Hematopoietic multipotent progenitor cell treated with erythropoietin and hydrocortisone succinate and interleukin-3 and kit ligand, for 17 days (in vitro differentiated cells): ENCODE results near the gene MCU.
"Not testable (repeated sequence)": the region's sequence is repeated elsewhere in the genome, so short reads cannot be mapped to it uniquely, and the experiment has no call there.

Experiments
- DNase-seq: peaks from one replicate; pipeline ENCODE4 v3.0.0-alpha.2; 2015; ENCODE audit warnings: low spot score

The MCU gene, protein sequence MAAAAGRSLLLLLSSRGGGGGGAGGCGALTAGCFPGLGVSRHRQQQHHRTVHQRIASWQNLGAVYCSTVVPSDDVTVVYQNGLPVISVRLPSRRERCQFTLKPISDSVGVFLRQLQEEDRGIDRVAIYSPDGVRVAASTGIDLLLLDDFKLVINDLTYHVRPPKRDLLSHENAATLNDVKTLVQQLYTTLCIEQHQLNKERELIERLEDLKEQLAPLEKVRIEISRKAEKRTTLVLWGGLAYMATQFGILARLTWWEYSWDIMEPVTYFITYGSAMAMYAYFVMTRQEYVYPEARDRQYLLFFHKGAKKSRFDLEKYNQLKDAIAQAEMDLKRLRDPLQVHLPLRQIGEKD

DNA sequence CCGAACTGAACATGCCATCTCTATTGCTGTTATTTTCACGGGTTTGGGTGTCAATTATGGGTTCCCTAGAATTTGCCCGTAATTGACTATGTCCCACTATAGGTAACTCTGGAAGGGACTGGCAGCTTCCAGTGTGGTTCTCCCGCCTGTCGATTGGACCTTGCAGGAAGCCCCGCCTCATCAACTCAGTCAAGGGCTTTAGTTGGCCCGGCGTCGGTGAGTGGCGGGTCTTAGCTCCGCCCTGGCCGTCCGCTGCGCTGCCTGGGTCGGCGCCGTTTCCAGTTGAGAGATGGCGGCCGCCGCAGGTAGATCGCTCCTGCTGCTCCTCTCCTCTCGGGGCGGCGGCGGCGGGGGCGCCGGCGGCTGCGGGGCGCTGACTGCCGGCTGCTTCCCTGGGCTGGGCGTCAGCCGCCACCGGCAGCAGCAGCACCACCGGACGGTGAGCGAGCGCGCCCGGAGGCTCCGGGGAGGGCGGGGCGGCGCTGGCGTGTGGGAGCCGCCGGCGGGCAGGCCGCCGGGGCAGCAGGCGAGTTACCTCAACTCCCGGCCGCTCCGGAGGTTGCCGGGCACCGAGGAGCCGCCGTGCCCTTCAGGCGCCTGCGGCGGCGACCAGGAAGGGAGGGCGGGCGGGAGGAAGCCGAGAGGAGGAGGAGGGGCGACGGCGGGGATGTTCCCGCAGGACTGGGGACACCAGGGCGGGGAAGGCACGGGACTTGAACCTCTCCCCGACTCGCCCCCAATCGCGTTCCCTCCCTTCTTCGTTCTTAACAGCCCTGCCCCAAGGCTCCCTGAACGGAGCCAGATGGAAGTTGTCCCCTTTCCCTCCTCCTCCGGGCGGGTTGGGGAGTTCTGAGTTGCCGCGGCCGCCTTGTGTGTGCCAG, at the start of gene MCU:
Gene MCU, plus strand, starts transcription at position 281 of the 881 bp plus-strand sequence. Its CDS starts 9 bp downstream, at position 290.
- peak; percentile 88 for DNase-seq

DNA sequence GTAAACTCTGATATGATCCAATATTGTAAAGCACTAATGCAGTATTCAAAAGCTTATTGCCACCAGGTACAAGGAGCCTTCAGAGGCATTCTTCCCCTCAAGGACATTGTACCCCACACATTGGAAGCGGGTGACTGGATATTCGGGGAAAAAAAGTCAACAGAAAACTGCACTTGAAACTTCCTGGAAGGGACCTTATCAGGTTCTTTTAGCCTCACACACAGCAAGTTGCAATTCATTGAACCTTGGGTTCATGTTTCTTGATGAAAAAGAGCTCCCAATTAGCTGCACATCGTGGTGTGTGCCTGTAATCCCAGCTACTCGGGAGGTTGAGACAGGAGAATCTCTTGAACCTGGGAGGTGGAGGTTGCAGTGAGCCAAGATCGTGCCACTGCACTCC, 49.6 kb upstream of the MCU start:
- DNase-seq = no peak

DNA sequence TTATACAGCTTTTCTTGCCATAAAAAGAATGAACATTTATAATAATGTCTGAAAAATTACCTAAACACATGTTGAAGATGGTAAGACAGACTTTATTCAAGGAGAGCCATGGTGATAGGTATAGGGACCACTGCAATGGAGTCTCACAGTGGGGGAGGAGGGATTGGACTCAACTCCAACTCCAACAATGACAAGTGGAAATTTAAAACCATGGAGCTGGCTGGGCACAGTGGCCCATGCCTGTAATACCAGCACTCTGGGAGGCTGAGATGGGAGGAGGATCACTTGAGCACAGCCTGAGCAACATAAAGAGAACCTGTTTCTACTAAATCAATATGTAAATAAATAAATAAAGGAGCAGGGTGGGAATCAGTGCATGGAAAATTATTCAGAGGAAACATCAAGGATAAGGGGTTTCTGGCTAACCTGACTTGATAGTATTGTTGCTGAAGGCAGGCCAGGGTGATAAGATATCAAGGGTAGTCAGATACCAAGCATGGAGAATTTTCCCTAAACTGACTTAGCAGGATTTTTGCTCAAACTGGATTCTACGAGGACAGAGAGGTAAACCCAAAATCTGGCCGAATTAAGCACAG, 46.6 kb upstream of the MCU start:
- DNase-seq = no peak

DNA sequence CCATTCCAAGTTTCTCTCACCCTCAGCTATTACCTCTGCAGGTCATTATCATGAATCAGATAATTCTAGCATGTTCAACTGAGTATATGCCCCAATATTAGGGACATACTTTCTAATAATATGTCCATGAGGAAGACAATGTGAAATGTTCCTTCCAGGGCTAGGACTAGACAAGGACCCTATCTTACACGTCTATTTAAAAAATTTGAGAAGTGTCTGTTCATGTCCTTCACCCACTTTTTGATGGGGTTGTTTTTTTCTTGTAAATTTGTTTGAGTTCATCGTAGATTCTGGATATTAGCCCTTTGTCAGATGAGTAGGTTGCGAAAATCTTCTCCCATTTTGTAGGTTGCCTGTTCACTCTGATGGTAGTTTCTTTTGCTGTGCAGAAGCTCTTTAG, 45.0 kb upstream of the MCU start:
- DNase-seq = not testable (repeated sequence)

DNA sequence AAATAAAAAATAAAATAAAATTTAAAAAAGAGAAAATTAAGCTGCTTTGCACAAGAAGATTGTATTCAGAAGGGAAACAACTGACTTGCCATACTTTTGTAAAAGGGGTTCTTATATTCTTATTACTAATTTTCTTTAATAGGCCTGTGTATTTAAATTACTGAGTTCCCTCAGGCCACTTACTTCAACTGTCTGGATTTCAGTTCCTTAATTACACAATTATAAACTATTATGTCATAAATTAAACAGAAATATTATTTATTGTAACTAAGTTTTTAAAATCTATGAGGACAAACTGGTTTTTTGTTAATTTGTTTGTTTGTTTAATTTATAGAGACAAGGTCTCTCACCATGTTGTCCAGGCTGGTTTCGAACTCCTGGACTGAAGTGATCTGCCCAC, 43.6 kb upstream of the MCU start:
- DNase-seq = no peak

- DNase-seq = no peak
These were observed 42.7 kb upstream of the MCU start for GRCh38 chr10:72649291-72649690.

GRCh38 chr10:72653383-72654096, 38.4 kb upstream of the MCU start:
- no peak for DNase-seq

- DNase-seq = no peak
These were observed 37.2 kb upstream of the MCU start for GRCh38 chr10:72654720-72655119.

GRCh38 chr10:72658696-72659400, 33.1 kb upstream of the MCU start:
- DNase-seq = no peak

GRCh38 chr10:72659694-72660093, 32.2 kb upstream of the MCU start:
- no peak for DNase-seq

DNA sequence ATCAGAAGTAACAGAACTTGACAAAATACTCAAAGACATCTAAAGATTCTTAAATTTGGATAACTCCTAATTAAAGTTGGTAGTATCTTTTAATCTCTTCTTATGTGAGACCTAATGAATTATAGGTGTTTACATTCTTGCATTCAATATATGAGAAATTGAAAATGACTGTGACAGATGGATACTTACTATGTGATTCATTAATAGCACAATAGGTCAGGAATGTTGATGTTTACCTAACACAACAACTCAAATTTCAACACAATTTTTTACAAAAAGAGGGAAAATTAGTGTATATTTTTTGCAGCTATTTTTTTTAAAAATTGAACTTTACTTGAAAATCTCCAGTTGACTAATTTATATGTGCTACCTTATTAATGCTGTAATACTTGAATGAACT, 31.7 kb upstream of the MCU start:
- no peak for DNase-seq

GRCh38 chr10:72661431-72661830, 30.5 kb upstream of the MCU start:
- no peak for DNase-seq

- no peak for DNase-seq
These were observed 28.0 kb upstream of the MCU start for GRCh38 chr10:72663971-72664370.

GRCh38 chr10:72665925-72666324, 26.0 kb upstream of the MCU start:
- DNase-seq = no peak

DNA sequence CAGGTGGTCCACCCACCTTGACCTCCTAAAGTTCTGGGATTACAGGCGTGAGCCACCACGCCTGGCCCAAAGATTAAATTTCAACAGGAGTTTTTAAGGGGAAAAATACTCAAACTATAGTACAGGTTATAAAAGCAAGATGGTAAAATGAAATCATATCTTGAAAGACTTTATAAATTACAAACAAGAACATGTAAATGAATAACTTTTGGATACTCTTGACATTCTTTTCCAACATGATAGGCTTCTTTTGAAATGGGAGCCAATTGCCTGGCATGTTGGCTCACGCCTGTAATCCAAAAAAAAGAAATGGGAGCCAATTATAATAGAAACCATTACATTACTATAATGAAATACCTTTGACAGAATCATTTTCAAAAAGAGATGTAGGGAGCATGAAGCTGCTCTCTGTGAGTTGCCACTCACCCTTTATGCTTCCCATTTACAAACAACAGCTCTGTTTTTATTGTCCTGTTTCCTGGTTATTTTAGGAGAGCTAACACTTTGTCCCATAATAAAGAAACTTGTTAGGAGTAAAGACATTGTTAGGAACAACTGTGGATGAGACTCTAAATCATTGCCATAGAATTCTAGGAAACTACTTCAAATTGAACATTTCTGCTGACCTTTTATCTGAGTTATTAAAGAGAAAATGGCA, 24.6 kb upstream of the MCU start:
- no peak for DNase-seq

GRCh38 chr10:72673280-72673679, 18.7 kb upstream of the MCU start:
- DNase-seq = no peak

- not testable (repeated sequence) for DNase-seq
These were observed 17.8 kb upstream of the MCU start for GRCh38 chr10:72674174-72674573.

GRCh38 chr10:72679838-72680241, 12.1 kb upstream of the MCU start:
- DNase-seq = no peak

DNA sequence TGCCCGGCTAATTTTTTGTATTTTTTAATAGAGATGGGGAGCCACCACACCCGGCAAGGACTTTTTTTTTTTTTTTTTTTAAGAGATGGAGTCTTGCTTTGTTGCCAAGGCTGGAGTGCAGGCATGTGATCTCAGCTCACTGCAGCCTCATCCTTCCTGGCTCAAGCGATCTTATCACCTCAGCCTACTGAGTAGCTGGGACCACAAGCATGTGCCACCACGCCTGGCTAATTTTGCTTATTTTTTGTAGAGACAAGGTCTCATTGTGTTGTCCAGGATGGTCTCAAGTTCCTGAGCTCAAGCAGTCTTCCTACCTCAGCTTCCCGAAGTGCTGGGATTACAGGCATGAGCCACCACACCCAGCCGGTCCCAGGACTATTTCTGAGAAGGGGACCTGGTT, 9.3 kb upstream of the MCU start:
- no peak for DNase-seq

DNA sequence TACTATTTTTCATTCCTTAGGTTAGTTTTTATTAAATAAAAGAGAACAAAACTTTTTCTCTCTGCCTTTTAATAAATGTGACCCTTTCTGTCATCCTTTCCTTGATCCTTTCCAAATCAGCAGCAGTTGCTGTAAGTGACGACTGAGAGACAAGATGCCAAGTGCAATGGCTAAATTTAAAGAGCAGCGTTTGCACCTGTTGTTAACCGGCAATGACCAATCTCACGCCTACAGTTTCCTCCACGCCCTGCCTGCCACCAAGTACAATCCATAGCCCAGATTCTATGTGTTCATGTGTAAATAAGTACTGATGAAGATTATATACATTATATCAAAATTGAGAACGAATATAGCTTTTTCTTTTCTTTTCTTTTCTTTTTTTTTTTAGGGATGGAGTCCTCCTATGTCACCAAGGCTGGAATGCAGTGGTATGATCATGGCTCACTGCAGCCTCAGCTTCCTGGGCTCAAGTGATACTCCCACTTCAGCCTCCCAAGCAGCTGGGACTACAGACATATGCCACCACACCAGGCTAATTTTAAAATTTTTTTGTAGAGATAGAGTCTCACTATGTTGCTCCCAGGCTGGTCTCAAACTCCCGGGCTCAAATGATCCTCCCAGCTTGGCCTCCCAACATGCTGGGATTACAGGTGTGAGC, 6.5 kb upstream of the MCU start:
- no peak for DNase-seq
